Esophagus muscularis mucosa (tissue), 4 donors: ENCODE results near the gene RTL10.

Source experiments
- CTCF ChIP-seq, 3 experiments: fragments of 200-600 bp in 2 of 3; fragments of 450-650 bp in 1 of 3; sonication (generic) in 2 of 3; IDR thresholded peaks; one replicate each; pipeline ENCODE4 v1.5.1; 2017 to 2019; ENCODE audit warnings: antibody characterized with exemption in 3 of 3, mild to moderate bottlenecking in 2 of 3, moderate library complexity in 1 of 3
- EP300 ChIP-seq: sonication (generic); formaldehyde crosslinking; IDR thresholded peaks from one replicate; pipeline ENCODE4 v1.6.1; 2017; ENCODE audit warnings: antibody characterized with exemption
- POLR2AphosphoS5 ChIP-seq, 2 donors: sonication (generic); formaldehyde crosslinking; IDR thresholded peaks; one replicate each; pipeline ENCODE4 v1.6.1; 2017; ENCODE audit warnings: antibody characterized with exemption in 2 of 2

- TF ChIP-seq CTCF (IDR thresholded peaks at IDR 0.05) (no peak), POLR2AphosphoS5 (IDR thresholded peaks at IDR 0.05) (no peak), EP300 (no peak)
Observed at GRCh38 chr22:19872779-19873137, 18.1 kb upstream of the RTL10 start.
